Activated T-cell treated with anti-CD3 and anti-CD28 coated beads, Interleukin-2, amount 50 U/mL, for 24 hours (primary cell): ENCODE data around the gene NGLY1.

ENCODE experiments used
- DNase-seq: peaks from one replicate; pipeline ENCODE4 v3.0.0-alpha.2; 2020
- H3K27ac Mint-ChIP-seq: 2 replicates; pipeline ENCODE4 v1.8.0; 2020; ENCODE audit warnings: mild to moderate bottlenecking, mixed read lengths
- H3K27me3 Mint-ChIP-seq: 2 replicates; pipeline ENCODE4 v1.8.0; 2020; ENCODE audit warnings: mixed read lengths
- H3K36me3 Mint-ChIP-seq: 2 replicates; pipeline ENCODE4 v1.8.0; 2020; ENCODE audit warnings: low read depth, mixed read lengths
- H3K4me1 Mint-ChIP-seq: 2 replicates; pipeline ENCODE4 v1.8.0; 2020; ENCODE audit warnings: low read depth, mixed read lengths
- H3K4me3 Mint-ChIP-seq: 2 replicates; pipeline ENCODE4 v1.8.0; 2020; ENCODE audit warnings: mild to moderate bottlenecking, moderate library complexity, mixed read lengths
- H3K9me3 Mint-ChIP-seq: 2 replicates; pipeline ENCODE4 v1.8.0; 2020; ENCODE audit warnings: mixed read lengths

The NGLY1 gene

GRCh38 chr3:25706213-25706612 is 77.0 kb downstream of the NGLY1 start:
- Mint-ChIP-seq H3K4me3 (no peak overlapping the region), H3K9me3 (no peaks in the 10 kb centered on the region), H3K36me3 (no peaks in the 10 kb centered on the region), H3K4me1 (no peaks in the 10 kb centered on the region), H3K27me3 (peaks cover 32% of the 10 kb centered on the region), H3K27ac (no peak overlapping the region)
- DNase-seq = no peak

GRCh38 chr3:25697553-25697952 is 85.7 kb downstream of the NGLY1 start:
- Mint-ChIP-seq H3K4me3 (no peak overlapping the region), H3K4me1 (no peaks in the 10 kb centered on the region), H3K27me3 (no peaks in the 10 kb centered on the region), H3K36me3 (no peaks in the 10 kb centered on the region), H3K9me3 (no peaks in the 10 kb centered on the region), H3K27ac (no peak overlapping the region)
- no peak for DNase-seq

GRCh38 chr3:25695731-25696420 is 87.4 kb downstream of the NGLY1 start:
- no peak overlapping the region for H3K4me3 Mint-ChIP-seq
- H3K27ac Mint-ChIP-seq = no peak overlapping the region
- no peaks in the 10 kb centered on the region for H3K4me1 Mint-ChIP-seq
- H3K36me3 Mint-ChIP-seq = no peaks in the 10 kb centered on the region
- DNase-seq = no peak
- H3K27me3 Mint-ChIP-seq = peaks cover 6% of the 10 kb centered on the region
- H3K9me3 Mint-ChIP-seq = no peaks in the 10 kb centered on the region

GRCh38 chr3:25693238-25693637 is 90.0 kb downstream of the NGLY1 start:
- no peaks in the 10 kb centered on the region for H3K36me3 Mint-ChIP-seq
- no peaks in the 10 kb centered on the region for H3K9me3 Mint-ChIP-seq
- no peak for DNase-seq
- H3K4me3 Mint-ChIP-seq = no peak overlapping the region
- peaks cover 10% of the 10 kb centered on the region for H3K27me3 Mint-ChIP-seq
- no peaks in the 10 kb centered on the region for H3K4me1 Mint-ChIP-seq
- H3K27ac Mint-ChIP-seq = no peak overlapping the region

- Mint-ChIP-seq H3K4me3 (no peak overlapping the region), H3K9me3 (no peaks in the 10 kb centered on the region), H3K36me3 (no peaks in the 10 kb centered on the region), H3K4me1 (no peaks in the 10 kb centered on the region), H3K27ac (no peak overlapping the region), H3K27me3 (peaks cover 10% of the 10 kb centered on the region)
- no peak for DNase-seq
Observed at GRCh38 chr3:25692341-25692740, 90.9 kb downstream of the NGLY1 start.

GRCh38 chr3:25690768-25691533 is 92.3 kb downstream of the NGLY1 start:
- Mint-ChIP-seq H3K27me3 (peaks cover 10% of the 10 kb centered on the region), H3K4me1 (no peaks in the 10 kb centered on the region), H3K9me3 (no peaks in the 10 kb centered on the region), H3K36me3 (no peaks in the 10 kb centered on the region), H3K4me3 (no peak overlapping the region), H3K27ac (no peak overlapping the region)
- DNase-seq = no peak

- H3K9me3 Mint-ChIP-seq = no peaks in the 10 kb centered on the region
- H3K4me3 Mint-ChIP-seq = no peak overlapping the region
- no peak for DNase-seq
- H3K27ac Mint-ChIP-seq = no peak overlapping the region
- H3K4me1 Mint-ChIP-seq = no peaks in the 10 kb centered on the region
- H3K36me3 Mint-ChIP-seq = no peaks in the 10 kb centered on the region
- peaks cover 10% of the 10 kb centered on the region for H3K27me3 Mint-ChIP-seq
Observed at GRCh38 chr3:25689226-25689625, 94.0 kb downstream of the NGLY1 start.

GRCh38 chr3:25687742-25688141 is 95.5 kb downstream of the NGLY1 start:
- no peak overlapping the region for H3K4me3 Mint-ChIP-seq

GRCh38 chr3:25686766-25687165 is 96.5 kb downstream of the NGLY1 start:
- no peak overlapping the region for H3K4me3 Mint-ChIP-seq
- peaks cover 10% of the 10 kb centered on the region for H3K27me3 Mint-ChIP-seq
- no peaks in the 10 kb centered on the region for H3K4me1 Mint-ChIP-seq
- H3K36me3 Mint-ChIP-seq = no peaks in the 10 kb centered on the region
- H3K9me3 Mint-ChIP-seq = no peaks in the 10 kb centered on the region
- H3K27ac Mint-ChIP-seq = no peak overlapping the region
- DNase-seq = no peak

More at GRCh38 chr3:25687742-25688141, 95.5 kb downstream of the NGLY1 start:
- Mint-ChIP-seq H3K27ac (no peak overlapping the region), H3K36me3 (no peaks in the 10 kb centered on the region), H3K27me3 (peaks cover 10% of the 10 kb centered on the region), H3K4me1 (no peaks in the 10 kb centered on the region), H3K9me3 (no peaks in the 10 kb centered on the region)
- DNase-seq = no peak

GRCh38 chr3:25683882-25684281 is 99.4 kb downstream of the NGLY1 start:
- no peak overlapping the region for H3K4me3 Mint-ChIP-seq
- H3K27ac Mint-ChIP-seq = no peak overlapping the region
- no peaks in the 10 kb centered on the region for H3K4me1 Mint-ChIP-seq
- no peaks in the 10 kb centered on the region for H3K9me3 Mint-ChIP-seq
- DNase-seq = no peak
- no peaks in the 10 kb centered on the region for H3K36me3 Mint-ChIP-seq
- H3K27me3 Mint-ChIP-seq = no peaks in the 10 kb centered on the region

- H3K9me3 Mint-ChIP-seq = no peaks in the 10 kb centered on the region
- no peaks in the 10 kb centered on the region for H3K27me3 Mint-ChIP-seq
- H3K4me3 Mint-ChIP-seq = no peak overlapping the region
- H3K36me3 Mint-ChIP-seq = no peaks in the 10 kb centered on the region
- DNase-seq = no peak
- H3K27ac Mint-ChIP-seq = no peak overlapping the region
- H3K4me1 Mint-ChIP-seq = no peaks in the 10 kb centered on the region
Observed at GRCh38 chr3:25683410-25683809, 99.8 kb downstream of the NGLY1 start.

GRCh38 chr3:25679642-25680302 is 103.5 kb downstream of the NGLY1 start:
- H3K36me3 Mint-ChIP-seq = no peaks in the 10 kb centered on the region
- H3K27me3 Mint-ChIP-seq = no peaks in the 10 kb centered on the region
- H3K9me3 Mint-ChIP-seq = no peaks in the 10 kb centered on the region
- DNase-seq = no peak
- no peak overlapping the region for H3K27ac Mint-ChIP-seq
- no peaks in the 10 kb centered on the region for H3K4me1 Mint-ChIP-seq
- no peak overlapping the region for H3K4me3 Mint-ChIP-seq

GRCh38 chr3:25679166-25679565 is 104.1 kb downstream of the NGLY1 start:
- Mint-ChIP-seq H3K27me3 (no peaks in the 10 kb centered on the region), H3K9me3 (no peaks in the 10 kb centered on the region), H3K36me3 (no peaks in the 10 kb centered on the region), H3K27ac (no peak overlapping the region), H3K4me1 (no peaks in the 10 kb centered on the region), H3K4me3 (no peak overlapping the region)
- no peak for DNase-seq

- Mint-ChIP-seq H3K27me3 (no peaks in the 10 kb centered on the region), H3K36me3 (no peaks in the 10 kb centered on the region), H3K4me3 (no peak overlapping the region), H3K4me1 (no peaks in the 10 kb centered on the region), H3K9me3 (no peaks in the 10 kb centered on the region), H3K27ac (no peak overlapping the region)
- no peak for DNase-seq
Observed at GRCh38 chr3:25678581-25678980, 104.7 kb downstream of the NGLY1 start.

GRCh38 chr3:25677121-25677520 is 106.1 kb downstream of the NGLY1 start:
- DNase-seq = no peak
- Mint-ChIP-seq H3K27ac (no peak overlapping the region), H3K9me3 (no peaks in the 10 kb centered on the region), H3K27me3 (no peaks in the 10 kb centered on the region), H3K36me3 (no peaks in the 10 kb centered on the region), H3K4me3 (no peak overlapping the region), H3K4me1 (no peaks in the 10 kb centered on the region)
